Lung (tissue), 12 donors: ENCODE results near the gene CCDC6. TPM values are rescaled to one million over a fixed set of nuclear protein-coding genes. Genes with fewer than 3 reads are reported as not detected.

ENCODE experiments used
- ATAC-seq: fragments of 200-7000 bp; cut with Tn5 transposase; one replicate; pipeline ENCODE4 v1.9.1; 2020; ENCODE audit warnings: moderate number of reproducible peaks; ENCODE audit not compliant: insufficient read depth, low FRiP score
- DNase-seq, 3 donors: peaks; one replicate each; pipeline ENCODE4 v3.0.0-alpha.2; 2013 to 2017
- H3K27ac ChIP-seq, 2 donors: one replicate each; pipeline ENCODE4 v1.5.1; 2013; ENCODE audit warnings: mild to moderate bottlenecking in 2 of 2, moderate library complexity in 2 of 2, control low read depth in 1 of 2, inconsistent platforms in 1 of 2, low read depth in 1 of 2, low read length in 1 of 2
- H3K27me3 ChIP-seq, 3 donors: one replicate each; pipeline ENCODE4 v1.5.1; 2013; ENCODE audit warnings: low read length in 2 of 3; ENCODE audit not compliant: control insufficient read depth in 3 of 3, insufficient read depth in 3 of 3
- H3K36me3 ChIP-seq, 4 donors: one replicate each; pipeline ENCODE4 v1.5.1; 2013; ENCODE audit warnings: low read length in 4 of 4, mild to moderate bottlenecking in 1 of 4, moderate library complexity in 1 of 4; ENCODE audit not compliant: control insufficient read depth in 4 of 4, insufficient read depth in 4 of 4
- H3K4me1 ChIP-seq, 5 donors: one replicate each; pipeline ENCODE4 v1.5.1; 2013; ENCODE audit warnings: low read length in 5 of 5, mild to moderate bottlenecking in 2 of 5, moderate library complexity in 1 of 5; ENCODE audit not compliant: control insufficient read depth in 5 of 5, insufficient read depth in 5 of 5
- H3K4me3 ChIP-seq: one replicate; pipeline ENCODE4 v1.5.1; 2013; ENCODE audit warnings: mild to moderate bottlenecking, control low read depth, moderate library complexity
- H3K9ac ChIP-seq, 2 donors: one replicate each; pipeline ENCODE4 v1.5.1; 2013; ENCODE audit warnings: low read length in 2 of 2, control low read depth in 1 of 2; ENCODE audit not compliant: insufficient read depth in 1 of 2
- H3K9me3 ChIP-seq, 4 donors: one replicate each; pipeline ENCODE4 v1.5.1; 2013; ENCODE audit warnings: low read length in 3 of 4, mild to moderate bottlenecking in 1 of 4, moderate library complexity in 1 of 4; ENCODE audit not compliant: control insufficient read depth in 4 of 4, insufficient read depth in 3 of 4
- CTCF ChIP-seq: IDR thresholded peaks from 2 replicates; pipeline ENCODE4 v1.5.1; 2012; ENCODE audit warnings: mild to moderate bottlenecking; ENCODE audit errors: control extremely low read depth, extremely low read depth
- whole genome bisulfite sequencing, 2 donors: extraction: QIAGEN DNeasy Blood & Tissue Kit; methylation state at CpG; one replicate each; pipeline ENCODE4 v1.1.7; 2013; 5-methylcytosine and 5-hydroxymethylcytosine counted together
- polyA plus RNA-seq, 2 donors: library from polyadenylated mRNA; stranded (reverse); fragments of 200-250 nt; gene quantifications; one replicate each; pipeline ENCODE4 v1.2.1, GENCODE V29; 2013
- total RNA-seq, 2 donors: library from RNA; depleted of rRNA in 1 of 2; stranded (reverse); fragments of >200 nt in 1 of 2; gene quantifications; one replicate each; pipeline ENCODE4 v1.2.1, GENCODE V29; 2014 to 2021
- donor health status: control.
- donor health status: control.
- donor health status: Bipolar disorder and iron deficiency.
- donor health status: healthy.
- donor health status: DM: yes; HTN: yes; CAD: no.

Gene CCDC6
- total and polyA plus RNA-seq, 4 donors = 13.2 to 77.2 (median 28.1) TPM

DNA sequence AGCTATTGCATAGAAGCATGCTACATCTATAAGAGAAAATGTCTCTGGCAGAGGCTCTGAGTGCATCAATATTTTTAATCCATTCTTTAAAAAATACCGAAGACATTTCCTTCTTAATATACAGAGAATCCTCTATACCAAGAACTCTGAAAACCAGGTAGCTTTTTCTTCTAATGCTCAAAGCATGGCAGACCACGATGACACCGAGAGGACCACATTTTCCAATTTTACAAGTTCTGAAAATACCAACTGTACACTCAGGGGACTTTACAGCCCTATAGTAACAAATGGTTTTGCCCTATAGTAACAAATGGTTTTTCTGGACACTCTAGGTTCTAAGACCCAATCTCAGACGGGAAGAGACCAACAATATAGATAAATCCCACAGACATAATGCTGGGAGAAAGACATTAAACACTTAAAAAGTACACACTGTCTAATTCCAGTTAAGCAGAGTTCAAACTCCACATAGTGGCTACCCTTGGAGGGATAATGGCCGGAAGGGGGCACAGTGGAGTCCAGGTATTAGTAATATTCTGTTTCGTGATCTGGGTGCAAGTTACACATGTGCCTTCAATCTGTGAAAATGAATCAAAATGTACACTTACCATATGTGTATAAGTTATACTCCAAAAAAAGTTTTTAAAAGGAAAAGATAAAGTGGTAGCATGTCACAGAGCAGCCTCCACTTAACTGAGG lies 26.2 kb downstream of the CCDC6 start:
- no peak for DNase-seq
- Histone ChIP-seq H3K9ac (no peak overlapping the region), H3K27ac (no peak overlapping the region), H3K9me3 (no peaks in the 10 kb centered on the region), H3K36me3 (no peaks in the 10 kb centered on the region), H3K4me3 (no peak overlapping the region), H3K4me1 (peaks cover 0 to 17% (median 1%) of the 10 kb centered on the region in 5 donors), H3K27me3 (no peaks in the 10 kb centered on the region)
- TF ChIP-seq CTCF = no peak
- ATAC-seq = no peak
- WGBS, 2 donors = 83 to 90% methylated on average over 6 of the region's 6 CpGs

DNA sequence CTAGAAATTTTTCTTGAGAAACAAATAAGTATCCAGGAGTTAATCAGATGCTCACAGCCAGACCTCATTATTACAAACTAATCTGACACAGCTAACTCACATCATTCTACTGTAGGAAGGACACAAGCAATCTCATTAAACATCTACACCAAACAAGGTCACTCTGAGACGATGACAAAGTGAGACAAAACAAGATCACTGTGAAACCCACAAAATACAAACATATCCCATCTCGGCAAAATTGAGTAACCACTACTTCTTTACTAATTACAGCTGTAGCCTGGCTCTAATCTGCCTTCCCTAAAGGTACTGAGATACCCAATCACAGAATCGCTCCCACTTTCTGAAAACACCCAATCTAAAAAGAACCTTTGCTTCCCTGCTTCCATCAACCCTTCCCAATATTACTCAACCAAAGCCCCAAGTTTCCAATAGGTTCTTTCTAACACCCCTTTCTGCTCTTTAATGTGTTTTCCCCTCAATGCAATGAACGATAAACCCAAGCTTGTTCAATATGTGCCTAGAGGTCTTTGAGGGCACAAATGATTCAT lies 26.9 kb downstream of the CCDC6 start:
- no peak overlapping the region for H3K27ac ChIP-seq

DNA sequence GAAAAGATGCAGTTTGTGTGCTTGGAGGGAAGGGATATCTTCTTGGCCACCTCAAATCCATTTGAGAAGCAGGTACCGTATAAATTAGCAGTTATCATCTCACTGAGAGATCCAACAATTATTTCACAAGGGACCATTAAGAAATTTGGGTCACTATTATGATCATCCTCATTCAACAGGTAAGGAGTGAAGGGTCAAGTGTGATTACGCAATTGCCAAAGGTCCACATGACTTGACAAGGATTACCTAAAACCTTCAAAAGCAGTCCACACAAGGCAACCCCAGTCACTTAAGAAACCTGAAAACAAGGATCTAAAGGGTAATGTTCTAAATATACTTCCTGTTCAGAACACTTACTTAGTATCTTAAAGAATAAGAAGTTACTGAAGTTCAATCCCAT lies 27.4 kb downstream of the CCDC6 start:
- no peak for ATAC-seq
- H3K9ac ChIP-seq = no peak overlapping the region
- no peaks in the 10 kb centered on the region for H3K36me3 ChIP-seq
- H3K27ac ChIP-seq = no peak overlapping the region
- no peaks in the 10 kb centered on the region for H3K27me3 ChIP-seq
- 77 to 92% methylated on average over 2 of the region's 2 CpGs for WGBS, 2 donors
- TF ChIP-seq CTCF = no peak
- H3K4me3 ChIP-seq = no peak overlapping the region
- peaks cover 0 to 20% (median 3%) of the 10 kb centered on the region in 5 donors for H3K4me1 ChIP-seq
- DNase-seq = no peak
- no peaks in the 10 kb centered on the region for H3K9me3 ChIP-seq

More for the DNA sequence above, 26.9 kb downstream of the CCDC6 start:
- no peaks in the 10 kb centered on the region for H3K9me3 ChIP-seq
- no peaks in the 10 kb centered on the region for H3K36me3 ChIP-seq
- H3K4me3 ChIP-seq = no peak overlapping the region
- H3K4me1 ChIP-seq = peaks cover 0 to 19% (median 3%) of the 10 kb centered on the region in 5 donors
- DNase-seq = no peak
- no peak for TF ChIP-seq CTCF
- H3K9ac ChIP-seq = no peak overlapping the region
- ATAC-seq = no peak
- 63 to 64% methylated on average over 4 of the region's 4 CpGs for WGBS, 2 donors
- no peaks in the 10 kb centered on the region for H3K27me3 ChIP-seq

- 89 to 90% methylated on average over 2 of the region's 2 CpGs for WGBS, 2 donors
- H3K27me3 ChIP-seq = no peaks in the 10 kb centered on the region
- no peaks in the 10 kb centered on the region for H3K9me3 ChIP-seq
- ATAC-seq = no peak
- peaks cover 0 to 24% (median 0%) of the 10 kb centered on the region in 5 donors for H3K4me1 ChIP-seq
- TF ChIP-seq CTCF = no peak
- no peaks in the 10 kb centered on the region for H3K36me3 ChIP-seq
- H3K4me3 ChIP-seq = no peak overlapping the region
- DNase-seq = no peak
- H3K9ac ChIP-seq = no peak overlapping the region
- no peak overlapping the region for H3K27ac ChIP-seq
These were observed 28.1 kb downstream of the CCDC6 start for GRCh38 chr10:59878289-59878688.
